GM19395 (cell line): ENCODE results near the gene SCYL2.

ENCODE experiments used
- ATAC-seq: cut with Tn5 transposase; IDR thresholded peaks from one replicate; pipeline ENCODE4 v1.9.1; 2021; ENCODE audit warnings: mild to moderate bottlenecking, moderate library complexity; ENCODE audit not compliant: unreplicated experiment

The SCYL2 gene

GRCh38 chr12:100368066-100368465 lies 101.1 kb downstream of the SCYL2 start:
- ATAC-seq, result no peak

GRCh38 chr12:100371146-100371545 lies 104.2 kb downstream of the SCYL2 start:
- ATAC-seq, result no peak

DNA sequence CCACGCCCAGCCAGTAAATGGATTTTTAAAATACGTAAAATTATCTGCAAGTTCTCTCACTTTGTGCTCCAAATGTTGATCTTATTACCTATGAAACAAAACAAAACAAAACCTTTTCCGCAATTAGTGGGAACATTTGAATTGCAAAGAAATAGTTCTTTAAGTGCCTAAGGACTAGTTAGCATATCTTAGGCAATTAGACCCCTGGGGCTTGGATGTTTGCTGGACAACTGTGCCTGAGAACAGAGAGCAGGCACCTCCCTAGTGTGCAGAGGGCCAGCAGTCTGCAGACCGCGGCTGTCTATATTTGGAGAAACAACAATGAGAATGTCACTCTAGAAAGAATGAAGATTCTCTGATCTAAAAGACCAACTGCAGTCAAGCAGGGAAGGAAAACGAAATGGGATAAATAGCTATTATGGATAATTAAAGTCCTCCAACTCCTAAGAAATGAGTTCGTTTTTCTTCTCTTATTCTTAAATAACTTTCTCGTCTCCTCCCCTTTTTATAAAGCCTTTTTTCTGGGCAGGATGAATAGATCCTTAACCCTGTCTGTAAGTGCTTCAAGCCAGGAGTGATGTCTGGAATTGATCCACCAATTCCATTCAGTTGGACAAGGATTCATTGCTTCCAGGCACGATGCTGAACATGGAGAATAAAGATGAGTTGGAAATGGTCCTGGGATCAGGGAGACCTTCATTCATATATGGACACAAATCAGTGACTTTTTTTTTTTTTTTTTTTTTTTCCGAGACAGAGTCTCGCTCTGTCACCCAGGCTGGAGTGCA lies 106.1 kb downstream of the SCYL2 start:
- ATAC-seq, result no peak

DNA sequence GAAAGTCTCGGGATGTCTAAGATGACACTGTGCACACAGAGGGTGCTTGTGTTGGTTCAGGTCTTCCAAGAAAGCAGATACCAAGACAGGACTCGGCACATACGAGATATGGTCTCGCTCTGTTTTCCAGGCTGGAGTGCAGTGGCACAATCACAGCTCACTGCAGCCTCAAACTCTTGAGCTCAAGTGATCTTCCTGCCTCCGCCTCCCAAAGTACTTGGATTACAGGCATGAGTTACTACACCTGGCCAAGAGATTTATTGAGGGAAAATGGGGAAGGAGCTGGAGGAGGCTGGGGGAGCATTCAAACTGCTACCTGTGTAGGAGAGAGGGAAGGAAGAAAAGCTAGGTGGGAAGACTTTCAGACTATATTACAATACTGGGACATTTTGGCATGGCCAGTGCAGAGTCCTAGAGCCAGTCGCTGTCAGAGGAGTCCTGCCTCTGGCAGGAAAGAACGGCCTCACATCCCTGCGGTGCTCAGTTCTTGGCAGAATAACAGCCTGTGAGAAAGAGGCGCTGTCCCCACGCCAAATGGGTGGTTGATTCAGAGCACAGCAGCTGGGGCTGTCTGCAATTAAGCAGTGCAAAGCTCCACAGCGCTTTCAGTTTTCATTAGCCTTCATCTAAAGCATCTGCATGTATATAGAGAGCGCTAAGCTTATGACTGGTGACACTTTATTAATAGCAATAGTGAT lies 108.2 kb downstream of the SCYL2 start:
- ATAC-seq, result no peak

DNA sequence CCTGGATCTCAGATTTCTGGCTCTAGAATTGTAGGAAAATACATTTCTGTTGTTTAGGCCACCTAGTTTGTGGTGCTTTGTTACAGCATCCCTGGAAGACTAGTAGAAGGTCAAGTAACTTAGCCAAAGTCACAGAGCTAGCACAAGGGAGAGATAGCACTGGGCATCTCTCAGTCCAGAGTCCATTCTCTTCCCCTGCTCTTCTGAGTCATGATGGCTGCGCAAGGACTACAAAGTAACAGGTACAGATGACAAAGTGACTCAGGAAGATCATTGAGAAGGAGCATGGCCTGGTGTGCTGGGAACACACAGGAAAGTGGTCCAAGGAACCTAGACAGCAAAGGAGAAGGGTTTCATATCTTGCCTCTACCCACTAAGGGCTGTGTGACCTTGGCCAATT lies 109.2 kb downstream of the SCYL2 start:
- no peak for ATAC-seq

GRCh38 chr12:100381379-100381778 lies 114.4 kb downstream of the SCYL2 start:
- no peak for ATAC-seq

DNA sequence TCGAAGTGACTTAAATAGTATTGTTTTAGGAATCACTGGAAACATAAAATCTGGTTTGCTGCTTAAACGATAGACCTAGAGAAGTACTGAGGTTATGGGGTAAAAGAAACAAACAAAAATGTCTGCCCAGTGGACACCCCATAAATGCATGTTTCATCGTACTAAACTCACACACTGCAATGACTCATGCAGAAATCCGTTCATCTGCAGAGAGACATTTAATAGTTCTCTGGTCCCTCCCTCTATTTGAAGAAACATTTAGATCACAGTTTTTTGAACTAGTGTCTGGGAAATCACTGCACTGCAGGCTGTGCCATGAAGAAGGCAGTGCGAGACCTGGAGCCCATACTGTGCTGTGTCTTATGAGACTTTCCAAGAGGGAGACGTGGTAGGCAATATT lies 115.4 kb downstream of the SCYL2 start:
- ATAC-seq, result no peak

DNA sequence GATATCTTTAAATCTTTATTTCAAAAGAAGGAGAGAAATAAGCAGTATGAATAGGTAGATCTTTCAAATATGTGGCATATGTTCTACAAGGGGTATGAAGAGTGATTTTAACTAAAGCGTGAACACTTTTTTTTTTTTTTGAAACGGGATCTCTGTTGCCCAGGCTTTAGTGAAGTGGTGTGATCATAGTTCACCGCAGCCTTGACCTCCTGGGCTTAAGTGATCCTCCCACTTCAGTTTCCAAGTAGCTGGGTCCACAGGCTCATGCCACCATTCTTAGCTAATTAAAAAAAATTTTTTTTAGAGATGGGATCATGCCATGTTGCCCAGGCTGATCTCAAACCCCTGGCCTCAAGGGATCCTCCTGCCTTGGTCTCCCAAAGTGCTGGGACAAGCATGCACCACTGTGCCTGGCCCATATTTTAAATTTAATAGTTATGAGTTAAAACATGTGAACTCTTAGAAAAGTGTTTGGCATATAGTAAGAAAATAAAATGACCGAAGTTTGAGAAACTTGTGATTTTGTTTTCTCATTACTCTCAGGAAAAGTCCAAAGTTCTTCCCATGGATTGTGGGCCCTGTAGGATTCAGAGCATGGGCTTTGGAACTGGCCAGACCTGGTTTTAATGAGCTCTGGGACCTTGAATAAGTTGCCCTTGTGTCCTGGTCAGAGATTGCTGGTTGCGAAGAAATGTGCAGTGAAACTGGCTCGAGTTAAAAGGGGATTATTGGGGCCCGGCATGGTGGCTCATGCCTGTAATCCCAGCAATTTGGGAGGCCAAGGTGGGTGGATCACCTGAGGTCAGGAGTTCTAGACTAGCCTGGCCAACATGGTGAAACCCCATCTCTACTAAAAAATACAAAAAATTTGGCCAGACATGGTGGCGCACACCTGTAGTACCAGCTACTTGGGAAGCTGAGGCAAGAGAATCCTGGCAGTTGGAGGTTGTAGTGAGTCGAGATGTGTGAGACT lies 116.9 kb downstream of the SCYL2 start:
- no peak for ATAC-seq

GRCh38 chr12:100384559-100384935 lies 117.6 kb downstream of the SCYL2 start:
- no peak for ATAC-seq

GRCh38 chr12:100388382-100388781 lies 121.4 kb downstream of the SCYL2 start:
- no peak for ATAC-seq
